HPDE6-E6E7 (cell line): ENCODE results near the gene OLIG3.

Experiments used
- DNase-seq: peaks from one replicate; pipeline ENCODE4 v3.0.0; 2011; ENCODE audit warnings: missing footprints; ENCODE audit errors: extremely low spot score

The OLIG3 gene

DNA sequence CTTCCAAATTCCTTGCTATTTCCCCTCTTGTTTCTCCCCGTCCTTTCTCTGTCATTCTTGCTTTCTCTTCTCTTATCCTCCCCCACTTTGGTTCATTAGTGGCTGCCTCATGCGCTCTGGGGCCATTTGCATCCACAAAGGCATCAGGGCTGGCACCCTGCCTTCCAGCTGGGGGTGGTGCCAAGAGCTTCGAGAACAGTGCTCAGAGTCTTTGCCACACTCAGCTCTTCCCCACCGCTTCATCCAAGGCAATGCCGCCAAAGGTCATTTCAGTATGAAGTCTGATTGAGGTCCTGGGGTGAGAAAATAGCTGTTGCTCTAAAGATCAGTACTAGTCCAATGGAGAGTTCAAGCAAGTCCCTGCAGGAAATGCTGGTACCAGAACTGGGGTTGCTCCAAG lies 22.7 kb downstream of the OLIG3 start:
- DNase-seq = no peak

DNA sequence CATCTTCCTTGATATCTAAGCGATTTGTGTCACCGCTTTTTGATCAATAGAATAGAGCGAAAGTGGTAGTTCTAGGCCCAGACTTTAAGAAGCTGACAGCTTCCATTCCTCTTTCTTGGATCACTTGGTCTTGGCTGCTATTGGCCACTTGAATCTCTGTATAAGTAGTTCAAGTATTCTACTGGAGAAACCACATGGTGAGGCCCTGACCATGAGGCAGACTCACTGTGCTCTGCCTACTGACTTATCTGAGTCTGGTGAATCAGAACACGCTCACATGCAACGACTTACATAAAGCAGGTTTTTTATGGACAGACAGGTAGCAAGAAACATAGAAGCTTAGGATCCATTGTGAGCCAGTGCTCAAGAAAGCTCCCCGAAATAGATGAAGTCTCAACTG lies 27.0 kb downstream of the OLIG3 start:
- no peak for DNase-seq

GRCh38 chr6:137465378-137466009 lies 28.7 kb downstream of the OLIG3 start:
- DNase-seq = no peak

DNA sequence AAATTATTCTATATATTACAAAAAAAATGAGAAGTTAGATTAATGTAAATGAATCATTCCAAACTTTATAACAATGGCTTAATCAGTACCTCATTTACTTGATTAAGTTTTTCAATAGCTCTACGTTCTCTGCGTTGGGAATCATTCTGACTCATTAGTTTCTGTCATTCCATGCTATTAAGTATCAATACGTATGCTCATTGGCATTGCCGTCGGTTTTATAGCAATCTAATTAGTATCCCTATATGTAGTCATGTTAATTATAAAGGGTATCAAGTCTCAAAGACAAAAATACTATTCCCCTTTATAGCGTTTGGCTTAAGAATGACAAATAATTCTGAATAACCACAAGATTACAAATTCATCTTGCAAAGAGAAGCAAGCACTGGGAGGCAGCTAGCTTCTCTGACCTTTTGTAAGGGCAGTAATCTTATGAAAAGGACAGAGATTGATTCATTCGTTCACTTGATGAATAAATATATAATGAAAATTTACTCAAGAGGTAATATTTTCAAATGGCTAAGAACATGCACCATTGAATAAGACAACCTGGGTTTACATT lies 41.8 kb downstream of the OLIG3 start:
- no peak for DNase-seq

GRCh38 chr6:137443901-137444300 lies 50.3 kb downstream of the OLIG3 start:
- DNase-seq = no peak
